HG02973 (cell line): ENCODE measurements around the gene TEAD2.
"Not testable (repeated sequence)": the region's sequence is repeated elsewhere in the genome, so short reads cannot be mapped to it uniquely, and the experiment has no call there.

ENCODE experiments used
- ATAC-seq: cut with Tn5 transposase; IDR thresholded peaks from one replicate; pipeline ENCODE4 v1.9.1; 2021; ENCODE audit warnings: moderate library complexity; ENCODE audit not compliant: unreplicated experiment

TEAD2 gene

GRCh38 chr19:49333811-49334288, 28.4 kb downstream of the TEAD2 start:
- peak; percentile 34 for ATAC-seq

DNA sequence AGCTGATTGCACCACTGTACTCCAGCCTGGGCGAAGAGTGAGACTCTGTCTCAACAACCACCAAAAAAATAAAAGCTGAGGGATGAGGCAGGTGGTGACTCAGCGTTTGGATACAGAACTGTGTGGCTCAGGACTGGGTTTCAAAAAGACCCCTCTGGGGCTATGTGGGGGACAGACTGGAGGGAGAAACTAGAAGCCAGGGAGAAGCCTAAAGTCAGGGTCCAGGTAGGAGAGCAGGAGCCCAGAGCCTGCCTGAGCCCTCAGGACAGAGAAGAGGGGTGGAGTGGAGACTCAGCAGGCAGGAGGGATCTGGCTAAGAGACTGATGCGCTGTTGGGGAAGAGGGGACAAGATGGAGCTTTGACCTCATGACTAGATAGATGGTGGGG, 28.8 kb downstream of the TEAD2 start:
- ATAC-seq: no peak

GRCh38 chr19:49332691-49333417, 29.4 kb downstream of the TEAD2 start:
- ATAC-seq: not testable (repeated sequence)

GRCh38 chr19:49331616-49332055, 30.6 kb downstream of the TEAD2 start:
- peak; percentile 38 for ATAC-seq

- ATAC-seq: not testable (repeated sequence)
Measured at GRCh38 chr19:49331187-49331586, 31.0 kb downstream of the TEAD2 start.

- no peak for ATAC-seq
Measured at GRCh38 chr19:49328741-49329140, 33.5 kb downstream of the TEAD2 start.

GRCh38 chr19:49327878-49328544, 34.2 kb downstream of the TEAD2 start:
- no peak for ATAC-seq

DNA sequence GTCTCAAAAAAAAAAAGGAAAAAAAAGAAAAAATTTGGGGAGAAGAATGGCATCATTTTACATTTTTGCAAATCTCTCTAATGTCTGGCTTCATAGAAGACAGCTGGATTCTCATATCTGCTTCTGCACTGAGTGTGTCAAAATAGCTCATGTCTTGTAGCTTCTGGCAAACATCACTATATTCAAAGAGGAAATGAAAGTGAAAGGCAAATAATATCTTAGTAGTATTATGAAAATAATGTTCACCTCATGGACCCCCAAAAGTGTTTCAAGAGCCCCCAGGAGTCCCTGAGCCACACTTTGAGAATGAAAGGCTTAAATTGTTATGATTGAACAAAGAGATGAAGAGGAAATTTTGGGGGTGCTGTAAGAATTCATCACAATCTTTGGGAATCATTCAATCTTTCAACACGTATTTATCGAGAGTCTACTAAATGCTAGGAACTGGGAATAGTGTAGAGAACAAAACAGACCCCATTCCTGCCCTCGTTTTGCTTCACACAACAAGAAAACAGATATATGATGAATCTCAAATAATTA, 36.0 kb downstream of the TEAD2 start:
- no peak for ATAC-seq

GRCh38 chr19:49325756-49326155, 36.5 kb downstream of the TEAD2 start:
- ATAC-seq: not testable (repeated sequence)

DNA sequence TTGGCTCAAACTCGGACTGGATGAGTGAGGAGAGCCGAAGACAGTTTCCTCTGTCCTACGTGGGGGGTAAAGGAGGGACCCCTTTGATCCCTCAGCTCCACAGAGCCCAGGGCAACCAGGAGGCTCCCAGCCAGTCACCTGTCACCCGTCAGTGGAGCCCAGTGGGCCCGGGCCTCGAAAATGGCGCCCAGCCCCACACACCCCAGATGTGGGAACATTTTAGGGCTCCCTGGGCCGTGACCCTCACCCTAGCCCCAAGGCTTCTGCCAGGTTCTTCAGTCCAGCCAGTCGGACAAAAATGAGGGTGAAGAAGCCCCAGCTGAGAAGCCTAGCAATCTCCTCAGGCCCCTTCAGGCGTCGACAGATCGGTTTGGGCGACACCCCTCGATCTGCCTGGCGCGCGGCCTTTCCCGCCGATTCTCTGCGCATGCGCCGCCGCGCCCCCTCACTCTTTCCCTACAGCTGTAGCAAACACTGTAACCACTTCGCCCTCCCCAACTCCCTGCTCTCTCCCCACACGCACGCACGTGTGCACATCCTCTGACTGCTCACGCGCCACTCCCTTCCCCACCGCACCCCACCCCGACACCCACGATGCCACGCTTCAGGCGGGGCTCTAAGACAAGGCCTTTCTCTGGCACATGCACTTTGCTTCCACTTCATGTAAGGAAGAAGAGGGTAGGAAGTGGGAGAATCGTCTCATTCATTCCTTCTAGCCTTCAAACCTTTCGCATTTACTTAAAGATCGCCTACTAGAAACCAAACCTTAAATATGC, 37.2 kb downstream of the TEAD2 start, which contains the start of gene SLC6A16:
SLC6A16 (minus strand) TSS at position 391 of the 776 bp plus-strand sequence. CDS start 13,844 bp downstream, outside the sequence.
- ATAC-seq: no peak

DNA sequence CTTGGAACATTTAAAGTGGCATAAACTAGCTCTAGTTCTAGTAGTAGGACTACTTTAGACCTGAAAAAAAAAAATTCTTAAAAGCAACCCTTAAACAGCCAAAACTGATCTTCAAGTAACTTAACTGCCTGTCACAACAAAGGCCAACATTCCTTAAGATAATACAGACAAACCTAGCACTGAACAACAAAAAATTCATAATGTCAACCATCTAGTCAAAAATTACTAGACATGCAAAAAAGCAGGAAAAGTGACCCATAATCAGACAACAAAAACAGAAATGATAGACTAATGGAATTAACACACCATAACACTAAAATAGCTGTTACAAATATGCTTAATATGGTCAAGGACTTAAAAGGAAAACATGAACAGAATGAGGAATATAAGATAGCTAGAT, 43.9 kb downstream of the TEAD2 start:
- ATAC-seq: no peak

- ATAC-seq: no peak
Measured at GRCh38 chr19:49316284-49316683, 45.9 kb downstream of the TEAD2 start.

- ATAC-seq: no peak
Measured at GRCh38 chr19:49315111-49315510, 47.1 kb downstream of the TEAD2 start.

DNA sequence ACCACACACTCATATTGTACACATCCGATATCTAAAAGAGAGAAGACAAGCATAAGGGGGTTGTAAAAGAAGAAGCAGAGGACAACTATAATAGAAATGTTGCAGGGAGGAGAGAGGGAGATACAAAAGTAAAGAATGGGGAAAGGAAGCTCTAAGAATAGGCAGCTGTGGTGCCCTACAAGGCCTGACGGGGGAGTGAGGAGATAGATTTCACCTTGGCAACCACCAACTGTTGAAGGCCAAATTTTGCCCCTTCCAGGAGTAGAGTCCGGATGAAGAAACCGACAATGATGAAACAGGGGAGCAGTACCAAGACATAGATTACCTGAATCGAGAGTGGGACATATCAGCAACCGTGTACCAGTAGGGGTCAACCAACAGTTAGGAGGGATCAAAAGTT, 53.1 kb downstream of the TEAD2 start:
- no peak for ATAC-seq

DNA sequence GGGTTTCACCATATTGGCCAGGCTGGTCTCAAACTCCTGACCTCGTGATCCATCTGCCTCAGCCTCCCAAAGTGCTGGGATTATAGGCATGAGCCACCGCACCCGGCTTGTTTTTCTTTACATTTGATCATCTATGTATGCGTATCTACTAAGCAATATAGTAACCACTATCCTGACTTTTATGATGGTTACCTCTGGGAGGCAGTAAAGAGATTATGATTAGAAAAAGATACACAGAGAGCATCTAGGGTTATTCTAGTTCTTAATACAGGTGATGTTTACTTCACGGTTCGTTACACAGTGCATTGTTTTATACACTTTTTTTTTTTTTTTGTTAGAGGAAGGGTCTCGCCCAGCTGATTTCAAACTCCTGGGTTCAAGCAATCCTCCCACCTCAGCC, 55.5 kb downstream of the TEAD2 start:
- not testable (repeated sequence) for ATAC-seq

DNA sequence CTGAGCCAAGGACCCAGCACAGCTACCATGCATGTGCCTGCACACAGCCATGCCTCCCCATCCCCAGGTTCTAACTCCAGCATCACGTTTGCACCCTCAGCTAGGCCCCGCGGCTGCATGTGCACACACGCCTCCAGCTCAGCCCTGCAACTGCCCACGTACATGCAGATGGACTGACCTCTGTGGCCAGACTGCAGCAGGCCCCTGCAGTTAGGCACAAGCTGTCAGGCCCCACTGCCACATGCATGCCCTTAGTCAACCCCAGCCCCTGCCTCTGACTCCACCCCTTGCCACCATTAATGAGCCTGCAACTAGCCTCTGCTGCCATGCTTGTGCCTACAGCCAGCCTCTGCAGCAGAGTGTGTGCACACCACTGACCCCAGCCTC, 60.4 kb downstream of the TEAD2 start:
- no peak for ATAC-seq

GRCh38 chr19:49301165-49301865, 60.9 kb downstream of the TEAD2 start:
- no peak for ATAC-seq

DNA sequence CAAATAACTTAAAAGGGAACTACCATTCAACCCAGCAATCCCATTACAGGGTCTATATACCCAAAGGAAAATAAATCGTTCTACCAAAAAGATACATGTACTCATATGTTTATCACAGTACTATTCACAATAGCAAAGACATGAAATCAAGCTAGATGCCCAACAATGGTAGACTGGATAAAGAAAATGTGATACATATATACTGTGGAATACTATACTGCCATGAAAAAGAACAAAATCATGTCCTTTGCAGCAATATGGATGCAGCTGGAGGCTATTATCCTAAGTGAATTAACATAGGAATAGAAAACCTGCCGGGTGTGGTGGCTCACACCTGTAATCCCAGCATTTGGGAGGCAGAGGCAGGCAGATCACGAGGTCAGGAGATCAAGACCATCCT, 63.6 kb downstream of the TEAD2 start:
- not testable (repeated sequence) for ATAC-seq

DNA sequence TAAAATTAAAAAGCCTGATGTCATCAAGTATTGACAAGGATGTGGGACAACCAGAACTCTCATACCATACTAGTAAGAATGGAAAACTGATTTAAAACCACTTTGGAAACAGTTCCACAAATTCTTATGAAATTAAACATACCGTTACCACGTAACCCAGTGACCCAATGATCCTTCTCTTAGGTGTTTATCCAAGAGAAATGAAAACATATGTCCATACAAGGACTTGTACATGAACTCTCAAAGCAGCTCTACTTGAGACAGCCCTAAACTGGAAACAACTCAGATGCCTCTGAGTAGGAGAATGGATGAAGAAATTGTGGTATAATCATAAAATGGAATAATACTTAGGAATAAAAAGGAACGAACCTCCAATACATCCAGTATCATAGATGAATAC, 64.8 kb downstream of the TEAD2 start:
- no peak for ATAC-seq

DNA sequence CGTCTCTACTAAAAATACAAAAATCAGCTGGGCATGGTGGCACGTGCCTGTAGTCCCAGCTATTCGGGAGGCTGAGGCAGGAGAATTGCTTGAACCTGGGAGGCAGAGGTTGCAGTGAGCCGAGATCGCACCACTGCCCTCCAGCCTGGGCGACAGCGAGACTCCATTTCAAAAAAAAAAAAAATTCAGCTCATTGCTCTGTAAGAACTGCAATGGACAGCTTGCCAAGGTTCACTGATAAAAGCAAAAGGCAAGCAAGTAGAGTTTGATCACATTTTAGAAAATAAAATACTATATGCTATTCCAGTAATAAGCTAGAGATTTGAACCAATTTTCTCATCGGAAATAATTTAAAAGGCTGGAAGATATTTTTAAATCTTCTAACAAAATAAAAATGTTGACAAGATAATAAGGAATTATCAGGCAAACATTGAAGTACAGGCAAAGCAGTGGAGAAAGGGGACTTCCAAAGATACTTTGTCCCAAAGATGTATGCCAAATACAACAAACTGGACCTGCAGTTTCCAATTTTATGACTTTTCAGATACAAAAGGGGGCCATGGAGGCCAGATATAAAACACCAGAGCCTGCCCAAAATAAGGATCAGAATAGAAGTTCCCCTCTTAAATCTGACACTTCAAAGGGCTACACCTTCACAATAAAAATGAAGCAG, 66.9 kb downstream of the TEAD2 start:
- ATAC-seq: no peak
